T47D (cell line): Measurements from ENCODE around the gene PRXL2B.
"Not testable (repeated sequence)": the region's sequence is repeated elsewhere in the genome, so short reads cannot be mapped to it uniquely, and the experiment has no call there.

Experiments used
- DNase-seq, 2 experiments: peaks; one replicate each; pipeline versions ENCODE4 v3.0.0 to v3.0.0-alpha.2; 2011 to 2012; ENCODE audit warnings: low read depth in 1 of 2, low spot score in 1 of 2
- JUND ChIP-seq: IDR thresholded peaks from 2 replicates; pipeline ENCODE4 v1.6.1; 2012; ENCODE audit warnings: low read depth
- in situ Hi-C: cut with HindIII; loops from 2 replicates; pipeline ENCODE4 v1.10.0; 2016; ENCODE audit warnings: low sequenced_read_pairs, low pct_unique_long_range_greater_than_20kb

PRXL2B gene

DNA sequence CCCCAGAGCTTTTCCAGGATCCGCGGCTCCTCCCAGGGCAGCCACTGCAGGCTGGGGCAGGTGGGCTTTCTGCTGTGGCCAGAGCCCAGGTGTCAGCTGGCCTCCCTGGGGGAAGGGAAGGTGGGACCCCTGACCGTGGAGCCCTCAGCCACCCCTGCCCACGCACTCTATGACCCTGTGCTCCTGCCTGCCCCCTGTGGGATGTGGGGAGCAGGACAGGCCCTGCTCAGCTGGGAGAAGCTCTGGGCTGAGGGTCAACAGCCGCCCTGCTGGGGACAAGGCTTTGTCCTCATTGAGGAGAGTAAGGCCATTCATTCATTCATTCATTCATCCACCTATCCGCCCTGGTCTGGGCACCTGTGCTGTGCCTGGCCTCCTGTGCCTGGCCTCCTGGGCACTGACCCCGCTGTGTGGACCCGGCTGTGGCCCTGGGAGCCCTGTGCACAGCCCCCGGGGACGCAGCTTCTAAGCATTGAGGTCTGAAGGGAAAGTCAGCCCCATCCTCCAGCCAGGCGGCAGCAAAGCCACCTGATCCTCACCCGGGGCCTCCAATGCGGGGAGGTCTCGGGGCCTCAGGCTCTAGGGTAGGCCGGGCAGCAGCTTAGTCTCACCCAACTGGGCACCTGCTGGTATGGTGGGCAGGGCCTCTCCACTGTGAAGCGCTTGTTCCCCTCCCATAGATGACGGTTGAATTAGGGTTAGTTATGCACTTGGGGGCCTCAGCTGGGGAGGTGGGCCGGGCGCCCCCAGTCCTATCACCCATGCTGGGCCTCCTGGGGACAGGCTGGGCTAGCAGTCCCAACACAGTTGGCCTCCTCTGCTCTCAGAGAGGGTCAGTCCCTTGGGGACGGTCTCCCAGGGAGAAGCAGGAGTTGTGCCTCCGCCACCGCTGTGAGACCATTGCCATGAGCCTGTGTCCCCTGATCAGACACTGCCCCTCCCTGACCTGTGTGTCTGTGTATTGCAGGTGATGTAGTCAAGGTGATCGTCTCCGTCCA is 24.4 kb upstream of the PRXL2B start:
- in situ Hi-C loops, result no loop called here
- TF ChIP-seq JUND, result no peak
- no peak for DNase-seq

DNA sequence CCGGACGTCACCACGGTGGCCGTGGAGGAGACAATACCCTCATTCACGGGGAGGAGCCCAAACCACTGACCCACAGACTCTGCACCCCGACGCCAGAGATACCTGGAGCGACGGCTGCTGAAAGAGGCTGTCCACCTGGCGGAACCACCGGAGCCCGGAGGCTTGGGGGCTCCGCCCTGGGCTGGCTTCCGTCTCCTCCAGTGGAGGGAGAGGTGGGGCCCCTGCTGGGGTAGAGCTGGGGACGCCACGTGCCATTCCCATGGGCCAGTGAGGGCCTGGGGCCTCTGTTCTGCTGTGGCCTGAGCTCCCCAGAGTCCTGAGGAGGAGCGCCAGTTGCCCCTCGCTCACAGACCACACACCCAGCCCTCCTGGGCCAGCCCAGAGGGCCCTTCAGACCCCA is 23.4 kb upstream of the PRXL2B start:
- no peak for TF ChIP-seq JUND
- in situ Hi-C loops, result no loop called here
- no peak for DNase-seq

DNA sequence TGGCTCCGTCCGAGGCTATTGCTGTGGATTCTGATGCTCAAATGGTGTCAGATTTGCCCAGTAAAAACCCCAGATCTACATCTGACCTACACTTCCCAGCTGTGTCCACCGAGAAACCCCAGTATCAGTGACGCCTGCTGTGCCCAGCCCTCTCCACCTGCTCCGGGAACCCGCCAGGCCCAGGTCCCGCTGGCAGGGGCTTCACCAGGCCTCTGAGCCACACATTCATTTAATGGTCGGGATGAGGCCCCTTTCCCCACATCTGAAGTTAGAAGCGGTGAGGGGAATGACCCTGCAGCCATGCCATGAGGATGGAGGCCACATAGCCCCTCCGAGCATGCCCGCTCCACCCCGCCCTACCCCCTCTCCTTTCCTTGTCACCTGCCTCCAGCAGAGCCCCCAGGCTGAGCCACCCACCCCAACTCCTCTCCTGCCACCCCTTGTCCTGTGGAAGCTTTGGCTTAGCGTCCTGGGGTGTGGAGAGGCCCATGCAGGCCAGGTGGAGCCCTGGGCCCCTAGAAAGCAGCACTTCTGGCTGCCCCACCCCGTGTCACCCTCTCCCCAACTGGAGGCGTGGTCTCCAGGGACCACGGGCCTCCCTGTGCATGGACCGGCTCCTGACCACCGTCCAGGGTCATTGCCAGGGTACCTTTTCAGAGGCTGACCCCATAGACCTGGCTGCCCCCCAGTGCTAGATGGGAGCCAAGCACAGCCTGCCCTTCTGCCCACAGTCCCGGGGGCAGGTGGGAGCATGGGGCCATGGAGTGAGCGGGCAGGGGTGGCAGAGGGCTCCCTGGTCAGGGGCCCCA is 22.4 kb upstream of the PRXL2B start:
- TF ChIP-seq JUND, result no peak
- no peak for DNase-seq
- in situ Hi-C loops, result no loop called here

DNA sequence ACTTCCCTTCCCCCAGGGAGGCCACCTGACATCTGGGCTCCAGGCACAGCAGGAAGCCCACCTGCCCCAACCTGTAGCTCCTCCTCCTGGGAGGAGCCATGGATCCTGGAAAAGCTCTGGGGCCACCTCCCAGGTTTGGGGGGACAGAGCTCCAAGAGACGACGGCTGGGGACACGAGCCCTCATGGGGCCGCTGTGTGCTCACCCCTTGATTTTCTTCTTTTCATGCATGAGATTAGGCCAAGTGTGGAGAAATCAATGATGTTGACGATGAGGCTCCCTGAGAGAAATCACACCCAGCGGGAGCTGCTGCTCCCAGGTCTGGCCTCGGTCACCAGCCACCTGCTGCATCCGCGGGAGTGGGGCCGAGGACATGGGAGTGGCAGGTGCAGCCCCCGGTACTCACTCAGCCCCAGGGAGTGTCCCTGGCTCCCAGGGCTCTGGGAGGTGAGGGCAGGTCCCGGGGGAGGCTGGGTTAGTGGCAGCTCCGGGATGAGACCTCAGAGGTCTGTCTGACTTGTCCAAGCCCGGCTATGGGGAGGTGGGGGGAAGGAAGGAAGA is 21.7 kb upstream of the PRXL2B start:
- no peak for DNase-seq
- no peak for TF ChIP-seq JUND
- in situ Hi-C loops, result no loop called here

DNA sequence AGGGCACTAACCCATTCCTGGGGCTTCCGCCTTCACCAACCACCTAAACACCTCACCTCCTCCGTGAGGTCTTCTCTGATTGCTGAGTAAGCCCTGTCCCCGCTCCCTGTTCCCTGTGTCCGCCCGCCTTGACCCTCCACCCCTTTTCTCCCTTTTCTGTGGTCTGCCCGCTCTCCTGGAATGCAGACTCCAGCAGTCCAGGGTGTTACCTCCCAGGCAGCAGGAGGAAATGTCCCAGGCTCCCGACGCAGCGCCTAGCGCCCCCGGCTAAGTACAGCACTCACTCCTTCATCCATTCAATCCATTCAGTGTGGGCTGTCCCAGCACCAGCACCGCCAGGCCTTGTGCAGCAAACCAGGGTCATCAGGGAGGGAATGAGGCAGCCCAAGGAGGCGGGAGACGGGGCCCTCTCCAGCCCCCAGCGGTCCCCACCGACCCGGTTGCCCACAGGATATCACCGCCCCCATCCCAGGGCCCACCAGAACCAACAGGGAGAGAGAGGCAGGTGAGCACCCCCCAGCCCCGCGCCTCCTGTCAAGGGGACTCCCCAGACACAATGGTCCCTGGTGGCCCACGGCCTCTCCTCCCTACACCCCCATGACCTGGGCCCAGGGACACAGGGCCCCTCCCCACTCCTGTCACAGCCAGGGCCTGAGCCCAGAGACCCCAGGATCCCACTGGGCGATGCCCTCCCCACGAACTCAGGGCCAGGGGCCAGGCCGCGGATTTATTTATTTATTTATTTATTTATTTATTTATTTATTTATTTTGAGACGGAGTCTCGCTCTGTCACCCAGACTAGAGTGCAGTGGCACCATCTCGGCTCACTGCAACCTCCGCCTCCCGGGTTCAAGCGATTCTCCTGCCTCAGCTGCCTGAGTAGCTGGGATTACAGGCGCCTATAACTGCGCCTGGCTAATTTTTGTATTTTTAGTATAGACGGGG is 20.2 kb upstream of the PRXL2B start:
- DNase-seq, result no peak
- in situ Hi-C loops, result no loop called here
- TF ChIP-seq JUND, result no peak

DNA sequence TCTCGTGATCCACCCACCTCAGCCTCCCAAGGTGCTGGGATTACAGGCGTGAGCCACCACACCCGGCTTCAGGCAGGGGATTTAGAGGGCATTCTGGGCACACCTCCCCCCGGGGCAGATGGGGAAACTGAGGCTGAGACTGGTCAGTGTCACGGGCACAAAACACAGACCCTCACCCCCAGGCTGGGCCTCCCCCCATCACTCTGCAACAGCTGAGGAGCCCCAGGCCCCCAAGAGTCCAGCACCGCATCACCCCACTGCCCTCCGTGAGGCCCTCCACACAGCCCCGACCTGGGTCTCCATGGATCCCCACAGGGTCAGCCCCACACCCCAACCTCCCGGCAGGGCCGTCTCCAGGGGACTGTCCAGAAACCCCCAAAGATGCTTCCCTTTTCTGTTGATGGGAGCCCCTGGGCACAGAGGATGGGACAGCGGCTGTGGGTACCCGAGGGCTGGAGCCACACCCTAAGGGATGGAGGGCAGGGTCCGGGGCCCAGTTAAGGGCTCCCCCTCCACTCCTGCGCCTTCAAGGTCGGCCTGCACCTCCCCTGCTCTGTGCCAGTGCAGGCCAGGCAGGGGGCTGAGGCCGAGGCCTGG is 19.4 kb upstream of the PRXL2B start:
- no peak for DNase-seq
- TF ChIP-seq JUND, result no peak
- in situ Hi-C loops, result no loop called here

DNA sequence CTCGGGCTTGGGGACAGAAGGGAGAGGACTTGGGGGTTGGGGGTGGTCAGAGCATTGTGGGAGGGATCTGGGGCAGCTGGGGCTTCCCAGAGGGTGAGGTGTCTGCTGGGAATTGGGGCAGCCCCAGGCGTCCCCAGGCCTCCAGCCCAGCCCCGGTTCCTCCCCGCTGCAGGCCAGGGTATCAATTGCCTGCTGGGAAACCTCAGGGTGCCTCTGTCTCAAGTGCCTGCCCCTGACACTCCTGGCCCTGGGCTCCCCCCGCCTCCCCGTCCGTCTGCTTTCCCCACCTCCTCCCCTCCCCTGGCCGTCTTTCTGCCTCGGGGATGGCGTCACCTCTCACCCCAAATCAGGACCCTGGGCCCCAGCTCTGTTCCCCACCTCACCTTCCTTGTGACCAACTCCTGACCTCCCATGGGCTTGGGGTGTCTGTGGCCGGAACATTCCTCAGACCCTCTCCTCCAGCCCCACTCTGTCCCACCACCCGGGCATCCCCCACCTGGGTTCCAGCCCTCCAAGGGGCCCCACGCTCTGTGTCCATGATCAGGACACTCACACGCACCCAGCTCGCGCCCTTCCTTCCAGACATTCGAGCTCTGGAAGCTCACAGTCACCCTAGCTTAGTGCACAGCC is 18.3 kb upstream of the PRXL2B start:
- in situ Hi-C loops, DNase-seq: not testable (repeated sequence)

DNA sequence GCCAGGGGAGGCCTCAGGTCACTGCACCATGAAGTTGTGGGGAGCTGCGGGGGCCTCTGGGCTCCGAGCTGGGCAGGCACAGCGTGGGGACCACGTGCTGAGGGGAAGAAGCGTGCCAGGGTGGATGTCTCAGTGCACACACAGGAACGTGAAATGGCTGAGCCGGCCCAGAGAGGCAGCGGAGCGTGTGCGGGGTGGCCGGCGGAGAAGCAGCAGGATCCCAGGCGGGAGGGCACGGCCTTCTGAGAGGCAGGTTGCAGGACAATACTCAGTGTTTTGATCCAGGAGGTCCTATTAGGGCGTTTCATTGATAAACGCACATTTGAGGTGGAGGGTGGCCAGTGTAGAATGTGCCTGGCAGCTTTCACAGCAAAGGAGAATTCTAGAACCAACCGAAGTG is 17.5 kb upstream of the PRXL2B start:
- TF ChIP-seq JUND, result no peak
- DNase-seq, result no peak
- in situ Hi-C loops, result no loop called here

DNA sequence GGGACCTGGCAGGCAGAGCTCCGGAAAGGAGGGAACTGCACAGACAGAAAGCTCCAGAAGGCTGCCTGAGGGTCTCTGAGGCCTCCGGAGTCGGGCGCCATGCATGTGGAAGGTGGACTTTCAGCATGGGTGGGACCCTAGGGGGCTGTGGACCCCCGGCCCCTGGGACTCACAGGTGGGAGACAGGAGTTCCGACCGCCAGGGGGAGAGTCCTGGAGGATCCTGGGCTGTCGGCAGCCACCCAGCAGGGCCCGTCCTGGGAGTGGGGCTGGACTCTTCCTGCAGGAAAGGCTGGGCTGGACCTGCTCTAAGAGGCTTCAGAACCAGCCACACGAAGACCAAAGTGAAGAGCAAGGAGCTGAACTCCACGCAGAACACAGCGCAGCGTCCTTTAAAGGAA is 16.9 kb upstream of the PRXL2B start:
- DNase-seq, in situ Hi-C loops: not testable (repeated sequence)

DNA sequence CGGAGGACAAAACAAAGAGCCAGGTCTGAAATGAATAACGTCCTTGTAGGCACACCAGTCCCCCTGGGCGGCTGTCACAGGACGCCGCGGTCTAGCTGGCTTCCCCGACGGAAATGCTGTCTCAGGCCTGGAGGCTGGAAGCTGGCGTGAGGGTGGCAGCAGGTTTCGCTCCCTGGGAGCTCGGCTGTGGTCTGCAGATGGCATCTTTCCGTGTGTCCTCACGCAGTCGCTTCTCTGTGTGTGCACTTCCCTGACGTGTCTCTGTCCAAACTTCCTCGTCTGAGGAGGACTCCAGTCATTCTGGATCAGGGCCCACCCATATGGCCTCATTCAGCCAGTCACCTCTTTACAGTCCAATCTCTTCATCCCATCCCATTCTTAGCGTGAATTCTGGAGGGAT is 16.2 kb upstream of the PRXL2B start:
- no peak for TF ChIP-seq JUND
- in situ Hi-C loops, result no loop called here
- no peak for DNase-seq

DNA sequence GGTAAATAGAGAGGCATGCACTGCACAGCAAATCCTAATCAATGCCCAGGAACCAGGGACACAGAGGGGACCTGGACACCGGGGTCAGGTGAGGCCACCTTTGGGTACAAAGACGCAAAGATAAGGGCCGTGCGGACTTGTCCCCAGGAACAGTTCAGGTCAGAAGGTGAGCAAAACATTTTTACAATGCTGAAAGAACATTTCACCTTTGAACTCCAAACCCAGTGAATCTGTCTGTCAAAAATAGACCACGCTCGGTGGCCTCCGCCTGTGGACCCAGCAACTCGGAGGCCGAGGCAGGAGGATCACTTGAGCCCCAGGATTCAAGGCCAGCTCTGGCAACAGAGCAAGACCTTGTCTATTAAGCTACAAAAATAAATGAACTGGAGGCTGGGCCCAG is 15.2 kb upstream of the PRXL2B start:
- in situ Hi-C loops, result no loop called here
- TF ChIP-seq JUND, result no peak
- no peak for DNase-seq
